Esophagus muscularis mucosa (tissue), 4 donors: ENCODE measurements around the gene SSTR5. TPM values are rescaled to one million over a fixed set of nuclear protein-coding genes. Genes with fewer than 3 reads are reported as not detected.
"Not testable (repeated sequence)": the region's sequence is repeated elsewhere in the genome, so short reads cannot be mapped to it uniquely, and the experiment has no call there.

Source experiments
- DNase-seq: peaks from one replicate; pipeline ENCODE4 v3.0.0-alpha.2; 2017; ENCODE audit errors: extremely low spot score
- H3K27ac ChIP-seq, 4 donors: fragments of 200-600 bp; sonication (generic); replicated peaks in 1 of 4; 1 replicate in 3 of 4; 2 replicates in 1 of 4; pipeline ENCODE4 v1.5.1; 2016 to 2019; ENCODE audit warnings: mild to moderate bottlenecking in 1 of 4
- H3K27me3 ChIP-seq, 4 donors: fragments of 200-600 bp; sonication (generic); one replicate each; pipeline versions ENCODE4 v1.5.1 to v1.6.0; 2016 to 2019
- H3K36me3 ChIP-seq, 4 donors: fragments of 200-600 bp; sonication (generic); one replicate each; pipeline ENCODE4 v1.5.1; 2016 to 2019
- H3K4me1 ChIP-seq, 4 donors: fragments of 200-600 bp; sonication (generic); one replicate each; pipeline ENCODE4 v1.5.1; 2016 to 2019
- H3K4me3 ChIP-seq, 4 donors: fragments of 200-600 bp; sonication (generic); 1 replicate in 2 of 4; 2 replicates in 2 of 4; pipeline ENCODE4 v1.5.1; 2016 to 2019; ENCODE audit warnings: mild to moderate bottlenecking in 4 of 4, moderate library complexity in 1 of 4
- H3K9me3 ChIP-seq, 4 donors: fragments of 200-600 bp; sonication (generic); 1 replicate in 3 of 4; 2 replicates in 1 of 4; pipeline ENCODE4 v1.5.1; 2016 to 2019
- CTCF ChIP-seq, 3 experiments: fragments of 200-600 bp in 2 of 3; fragments of 450-650 bp in 1 of 3; sonication (generic) in 2 of 3; IDR thresholded peaks; one replicate each; pipeline ENCODE4 v1.5.1; 2017 to 2019; ENCODE audit warnings: antibody characterized with exemption in 3 of 3, mild to moderate bottlenecking in 2 of 3, moderate library complexity in 1 of 3
- EP300 ChIP-seq: sonication (generic); formaldehyde crosslinking; IDR thresholded peaks from one replicate; pipeline ENCODE4 v1.6.1; 2017; ENCODE audit warnings: antibody characterized with exemption
- POLR2A ChIP-seq: fragments of 450-650 bp; IDR thresholded peaks from one replicate; pipeline ENCODE4 v1.6.1; 2017; ENCODE audit warnings: antibody characterized with exemption, moderate library complexity, mild to moderate bottlenecking, low read depth
- POLR2AphosphoS5 ChIP-seq, 2 donors: sonication (generic); formaldehyde crosslinking; IDR thresholded peaks; one replicate each; pipeline ENCODE4 v1.6.1; 2017; ENCODE audit warnings: antibody characterized with exemption in 2 of 2
- WGBS: methylation state at CpG from one replicate; pipeline ENCODE4 v1.1.5; 2018; 5-methylcytosine and 5-hydroxymethylcytosine counted together
- intact Hi-C: fragments of 100-400 bp; cut with DNase I; formaldehyde crosslinking; loops from one replicate; pipeline ENCODE4 v1.15.1; 2023
- total RNA-seq, 4 donors: library from RNA; depleted of rRNA; stranded (reverse); fragments of >200 nt; gene quantifications; one replicate each; pipeline versions ENCODE4 v1.1.0 to v1.2.1, GENCODE V29; 2016

Gene SSTR5
- not detected for total RNA-seq

- Histone ChIP-seq H3K9me3 (no peaks in the 10 kb centered on the region), H3K27ac (no peak within 1 kb of the TSS), H3K4me3 (no peak within 1 kb of the TSS), H3K27me3 (peaks cover 5 to 99% (median 51%) of the 10 kb centered on the region in 4 donors), H3K36me3 (no peaks in the 10 kb centered on the region), H3K4me1 (peaks cover 0 to 28% (median 0%) of the 10 kb centered on the region in 4 donors)
- 20% methylated on average over 1 of the region's 59 CpGs for WGBS
- TF ChIP-seq POLR2AphosphoS5 (IDR thresholded peaks at IDR 0.05) (no peak), POLR2A (no peak), EP300 (no peak), CTCF (IDR thresholded peaks at IDR 0.05) (no peak)
- intact Hi-C loops: no loop called here
- DNase-seq: no peak
These were observed at the start of gene SSTR5 for GRCh38 chr16:1072526-1073261. TSS of gene SSTR5 (plus strand) at chr16:1072747. CDS start at chr16:1078869, 6,122 bp downstream.

GRCh38 chr16:1024138-1024537 is 48.4 kb upstream of the SSTR5 start:
- Histone ChIP-seq H3K4me3 (no peak overlapping the region), H3K27me3 (peaks cover 0 to 78% (median 4%) of the 10 kb centered on the region in 4 donors), H3K36me3 (no peaks in the 10 kb centered on the region), H3K4me1 (peaks cover 0 to 12% (median 0%) of the 10 kb centered on the region in 4 donors), H3K27ac (no peak overlapping the region), H3K9me3 (no peaks in the 10 kb centered on the region)
- TF ChIP-seq CTCF (IDR thresholded peaks at IDR 0.05) (no peak), POLR2A (no peak), EP300 (no peak), POLR2AphosphoS5 (IDR thresholded peaks at IDR 0.05) (no peak)
- intact Hi-C loops: no loop called here
- 84% methylated on average over 13 of the region's 20 CpGs for WGBS
- DNase-seq: no peak

GRCh38 chr16:1025183-1025809 is 47.3 kb upstream of the SSTR5 start:
- intact Hi-C loops, H3K27ac ChIP-seq, H3K36me3 ChIP-seq, DNase-seq, H3K9me3 ChIP-seq, H3K4me3 ChIP-seq: not testable (repeated sequence)
- H3K27me3 ChIP-seq: peaks cover 0 to 78% (median 5%) of the 10 kb centered on the region in 4 donors
- H3K4me1 ChIP-seq: peaks cover 1 to 18% (median 3%) of the 10 kb centered on the region in 4 donors
- 63% methylated on average over 20 of the region's 24 CpGs for WGBS

- H3K27me3 ChIP-seq: peaks cover 0 to 78% (median 5%) of the 10 kb centered on the region in 4 donors
- intact Hi-C loops: no loop called here
- TF ChIP-seq POLR2A (no peak), EP300 (no peak), CTCF (IDR thresholded peaks at IDR 0.05) (no peak), POLR2AphosphoS5 (IDR thresholded peaks at IDR 0.05) (no peak)
- 73% methylated on average over 31 of the region's 35 CpGs for WGBS
- no peak overlapping the region for H3K4me3 ChIP-seq
- no peaks in the 10 kb centered on the region for H3K9me3 ChIP-seq
- H3K36me3 ChIP-seq: no peaks in the 10 kb centered on the region
- H3K27ac ChIP-seq: no peak overlapping the region
- H3K4me1 ChIP-seq: peaks cover 3 to 24% (median 6%) of the 10 kb centered on the region in 4 donors
- no peak for DNase-seq
These were observed 46.3 kb upstream of the SSTR5 start for GRCh38 chr16:1026057-1026783.

- no peak overlapping the region for H3K27ac ChIP-seq
- no peak for DNase-seq
- no peak for TF ChIP-seq POLR2AphosphoS5 (IDR thresholded peaks at IDR 0.05)
- TF ChIP-seq EP300: no peak
- no peak for TF ChIP-seq POLR2A
- no peak for TF ChIP-seq CTCF (IDR thresholded peaks at IDR 0.05)
- intact Hi-C loops: no loop called here
- H3K9me3 ChIP-seq: no peaks in the 10 kb centered on the region
- no peaks in the 10 kb centered on the region for H3K36me3 ChIP-seq
- 85% methylated on average over 27 of the region's 27 CpGs for WGBS
- peaks cover 0 to 78% (median 4%) of the 10 kb centered on the region in 4 donors for H3K27me3 ChIP-seq
- H3K4me1 ChIP-seq: peaks cover 3 to 24% (median 6%) of the 10 kb centered on the region in 4 donors
- no peak overlapping the region for H3K4me3 ChIP-seq
These were observed 45.6 kb upstream of the SSTR5 start for GRCh38 chr16:1026784-1027500.
